GM18868 (cell line): Measurements from ENCODE around the gene ASTN2.
A peak's percentile ranks its signal among the peaks of the same experiment; 100 is the strongest.

ENCODE experiments used
- ATAC-seq: cut with Tn5 transposase; IDR thresholded peaks from one replicate; pipeline ENCODE4 v1.9.1; 2021; ENCODE audit warnings: mild to moderate bottlenecking, moderate library complexity; ENCODE audit not compliant: unreplicated experiment

ASTN2 gene

DNA sequence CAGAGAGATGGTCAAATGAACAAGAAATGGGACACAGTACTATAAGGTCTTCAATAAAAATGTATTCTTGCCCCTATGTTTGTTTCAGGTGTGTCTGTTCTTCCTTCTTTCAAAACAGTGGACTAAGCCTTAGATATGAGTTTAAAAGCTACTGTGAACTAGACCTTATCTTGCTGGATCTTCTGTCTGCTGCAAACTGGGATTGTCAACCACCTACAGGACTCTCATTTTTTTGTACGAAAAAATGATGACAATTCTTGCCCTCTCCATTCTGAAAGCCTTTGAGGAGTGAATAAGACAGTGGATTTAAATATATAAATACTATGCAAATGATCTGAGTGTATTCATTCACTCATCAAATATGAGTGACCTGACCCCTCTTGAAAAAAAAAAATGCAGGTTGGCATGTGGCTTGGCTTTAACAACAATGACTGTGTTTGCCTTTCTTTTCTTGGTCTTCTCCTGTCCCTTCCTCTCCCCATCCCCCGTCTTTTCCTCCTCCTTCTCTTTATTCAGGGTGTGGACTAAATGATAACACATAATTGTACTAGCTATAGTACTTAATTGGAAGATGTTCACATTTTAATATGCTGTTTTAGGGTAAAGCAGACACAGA lies 963.2 kb downstream of the ASTN2 start:
- no peak for ATAC-seq

DNA sequence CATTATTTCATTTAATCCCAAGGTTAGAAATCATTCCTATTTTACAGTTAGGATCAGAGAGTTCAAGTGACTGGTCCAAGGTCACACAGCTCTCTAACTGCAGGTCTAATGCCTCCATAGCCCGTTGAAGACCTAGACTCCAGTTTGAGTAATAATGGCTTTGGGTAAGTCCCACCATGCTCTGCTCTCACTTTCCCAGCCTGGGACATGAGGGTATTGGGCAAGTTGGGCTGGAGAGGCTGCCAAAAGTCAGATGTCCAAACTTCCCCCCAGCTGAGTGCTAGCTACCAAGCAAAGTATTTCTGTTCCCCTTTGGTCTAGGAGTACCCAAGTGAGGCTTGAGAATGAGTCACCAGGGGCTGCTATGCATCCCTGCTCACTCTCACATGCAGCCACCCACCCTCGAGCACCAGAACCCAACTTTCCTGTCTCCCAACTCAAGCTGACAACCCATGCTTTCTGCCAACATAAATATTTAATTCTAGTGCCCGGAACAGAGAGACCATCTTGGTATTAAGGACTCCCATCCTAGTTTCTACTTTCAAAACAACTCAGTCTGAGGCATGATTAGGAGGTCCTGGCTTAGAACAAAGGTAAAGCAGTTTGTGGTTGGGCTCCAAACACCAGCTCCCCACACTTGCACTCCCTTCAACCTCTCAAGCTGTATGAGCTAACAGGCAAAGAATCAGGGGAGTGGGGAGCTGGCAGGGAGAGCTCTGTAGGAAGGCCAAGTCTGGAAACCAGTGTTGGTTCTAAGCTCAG lies 964.3 kb downstream of the ASTN2 start:
- peak; percentile 98 for ATAC-seq

DNA sequence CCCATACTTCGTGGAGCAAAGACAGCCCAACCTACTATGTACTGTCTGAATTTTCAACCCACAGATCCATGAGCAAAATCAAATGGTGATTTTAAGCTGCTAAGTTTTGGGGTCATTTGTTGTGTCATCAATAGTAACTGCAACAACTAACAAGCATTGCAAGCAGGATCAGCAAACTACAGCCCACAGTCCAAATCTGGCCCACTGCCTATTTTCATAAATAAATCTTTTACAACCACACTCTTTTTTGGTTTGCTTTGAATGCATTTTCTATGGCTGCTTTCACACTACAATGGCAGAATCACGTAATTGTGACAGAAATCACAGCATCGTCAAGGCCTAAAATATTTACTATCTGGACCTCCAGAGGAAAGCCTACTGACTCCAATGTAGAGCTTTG lies 964.9 kb downstream of the ASTN2 start:
- no peak for ATAC-seq

DNA sequence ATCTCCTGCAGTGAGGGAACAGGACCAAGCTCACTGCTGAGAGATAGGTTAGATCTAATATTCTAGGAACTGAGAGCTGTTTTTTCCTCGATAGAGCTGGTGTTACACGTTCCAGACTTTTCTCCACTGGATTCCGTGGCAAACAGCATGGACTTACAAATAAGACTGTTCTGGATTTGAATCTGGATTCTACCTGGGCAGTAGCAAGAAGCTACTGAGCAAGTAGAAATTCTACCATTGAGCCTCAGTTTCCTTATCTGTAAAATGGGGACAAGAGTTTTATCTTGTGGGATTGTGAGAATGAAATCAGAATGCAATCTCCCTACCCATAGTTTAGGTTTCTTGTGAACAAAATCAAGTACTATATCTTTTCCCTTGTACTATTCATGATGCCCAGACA lies 966.4 kb downstream of the ASTN2 start:
- ATAC-seq: no peak

DNA sequence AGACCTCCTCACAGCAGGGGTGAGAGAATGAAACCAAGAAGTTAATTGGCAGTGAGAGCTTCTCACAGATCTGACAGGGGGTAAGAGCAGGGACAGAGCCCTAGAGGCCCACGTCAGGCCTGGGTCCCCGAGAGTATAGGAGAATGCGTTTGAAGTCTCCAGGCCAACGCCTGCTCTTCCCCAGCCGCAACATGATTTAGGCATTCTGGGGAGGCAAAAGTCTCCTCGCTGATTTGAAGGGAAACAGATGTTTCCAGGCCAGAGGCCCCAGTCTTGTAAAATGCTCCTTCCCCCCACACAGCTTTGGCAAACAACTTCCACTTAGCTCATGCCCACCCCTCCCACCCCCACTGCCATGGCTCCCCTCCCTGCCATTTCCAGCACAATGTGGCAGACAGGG lies 966.9 kb downstream of the ASTN2 start:
- ATAC-seq: no peak

DNA sequence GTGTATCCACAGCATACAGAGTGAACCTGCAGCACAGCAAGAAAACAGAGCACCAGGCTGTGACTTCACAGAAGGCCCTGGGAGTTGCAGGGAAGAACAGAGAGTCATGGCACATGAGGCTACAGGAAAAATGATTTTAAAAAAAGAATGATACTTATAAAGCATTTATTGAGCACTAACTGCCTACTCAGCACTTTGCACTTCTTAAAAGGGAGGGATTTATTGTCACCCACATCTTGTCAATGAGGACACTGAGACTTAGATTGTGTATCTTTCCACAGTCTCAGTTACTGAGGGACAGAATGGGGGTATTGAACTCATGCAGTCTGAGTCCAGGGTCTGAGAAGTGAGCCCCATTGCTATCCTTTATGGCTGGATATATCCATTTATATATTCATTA lies 972.3 kb downstream of the ASTN2 start:
- ATAC-seq: no peak

- no peak for ATAC-seq
These were observed 977.2 kb downstream of the ASTN2 start for GRCh38 chr9:116437411-116438370.

DNA sequence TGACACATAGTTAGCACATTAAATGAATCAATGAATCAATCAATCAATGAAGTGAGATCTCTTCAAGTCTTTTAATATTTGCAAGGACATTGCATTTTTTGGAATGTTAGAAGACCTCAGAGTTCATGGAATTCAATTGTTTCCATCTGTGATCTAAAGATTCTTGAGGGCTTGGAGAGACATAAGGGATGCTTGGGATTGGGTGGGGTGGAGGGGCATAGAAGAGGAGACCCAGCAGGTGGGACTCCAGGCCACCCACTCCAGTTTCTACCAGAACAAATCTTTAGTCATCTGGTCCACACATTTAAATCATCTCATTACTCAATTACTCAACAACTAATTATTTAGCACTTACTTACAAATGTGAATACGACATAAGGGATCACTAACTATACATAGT lies 978.7 kb downstream of the ASTN2 start:
- no peak for ATAC-seq

DNA sequence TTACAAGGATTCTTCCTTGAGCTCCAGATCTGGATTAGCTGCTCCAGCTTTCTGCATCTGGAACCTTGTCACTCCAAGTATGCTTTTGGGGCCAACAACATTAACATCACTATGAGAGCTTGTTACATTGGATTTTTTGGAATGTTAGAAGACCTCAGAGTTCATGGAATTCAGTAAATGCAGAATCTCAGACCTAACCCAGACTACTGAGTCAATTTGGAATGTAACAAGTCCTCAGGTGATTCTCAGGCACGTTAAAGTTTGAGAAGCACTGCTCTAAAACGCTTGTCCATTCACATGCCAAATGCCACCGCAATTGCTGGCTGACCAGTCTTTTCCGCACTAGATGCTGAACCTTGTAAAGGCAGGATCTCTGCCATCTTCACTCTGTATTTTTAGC lies 979.2 kb downstream of the ASTN2 start:
- no peak for ATAC-seq

DNA sequence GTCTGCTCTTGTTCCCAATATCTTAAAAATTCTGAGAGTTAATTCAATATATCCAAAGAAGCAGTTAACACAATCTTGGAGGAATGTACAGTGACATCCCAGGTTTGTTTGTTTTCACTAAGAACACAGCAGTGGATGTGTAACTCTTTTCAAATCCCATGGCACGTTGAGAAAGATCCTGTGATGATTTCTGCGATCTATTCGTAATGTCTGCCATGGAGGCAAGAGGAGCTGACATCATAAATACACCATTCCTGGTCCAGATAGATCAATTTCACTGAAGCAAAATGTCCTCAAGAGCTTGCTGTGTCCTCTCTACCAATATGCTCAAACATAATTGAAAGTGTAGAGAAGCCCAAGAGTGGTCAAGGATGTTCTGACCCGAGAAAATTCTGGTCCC lies 980.5 kb downstream of the ASTN2 start:
- no peak for ATAC-seq

DNA sequence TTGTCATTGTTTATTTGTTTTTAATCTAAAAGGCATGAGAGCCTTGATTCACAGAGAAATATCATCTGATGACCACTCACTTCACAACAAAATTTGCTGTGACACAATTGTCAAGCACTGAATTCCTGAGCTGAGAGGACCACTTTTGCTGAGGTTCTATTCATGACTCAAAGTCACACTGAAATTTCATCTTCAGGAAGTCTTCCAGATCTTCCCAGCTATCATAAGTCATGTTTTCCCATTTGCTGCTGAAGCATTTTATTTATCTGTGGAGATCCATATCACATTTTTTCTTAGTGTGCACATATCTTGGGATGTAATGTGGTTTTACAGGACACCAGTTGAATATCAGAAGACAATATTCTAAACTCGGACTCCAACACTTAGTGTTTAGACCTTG lies 982.8 kb downstream of the ASTN2 start:
- ATAC-seq: no peak

DNA sequence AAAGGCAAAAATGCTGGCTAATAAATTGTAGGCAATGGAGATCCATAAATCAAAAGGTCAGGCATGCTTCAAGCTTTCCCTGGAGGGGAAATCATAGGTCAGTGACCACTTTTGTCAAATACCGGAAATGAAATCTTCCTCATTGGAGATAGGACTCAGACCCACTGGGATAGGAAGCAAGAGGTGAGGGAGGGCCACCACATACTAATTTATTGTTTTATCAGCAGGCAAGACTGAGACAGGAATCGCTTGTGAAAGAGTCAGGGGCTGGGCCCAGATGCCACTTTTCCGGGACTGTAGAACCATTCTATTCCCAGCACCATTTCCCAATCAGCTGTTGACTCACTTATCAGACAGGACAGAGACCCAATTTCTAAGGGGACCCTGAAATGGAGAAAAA lies 984.0 kb downstream of the ASTN2 start:
- ATAC-seq: no peak

- ATAC-seq: no peak
These were observed 989.6 kb downstream of the ASTN2 start for GRCh38 chr9:116425244-116425643.

GRCh38 chr9:116423149-116423548 lies 991.7 kb downstream of the ASTN2 start:
- no peak for ATAC-seq

- no peak for ATAC-seq
These were observed 992.5 kb downstream of the ASTN2 start for GRCh38 chr9:116422119-116422979.

DNA sequence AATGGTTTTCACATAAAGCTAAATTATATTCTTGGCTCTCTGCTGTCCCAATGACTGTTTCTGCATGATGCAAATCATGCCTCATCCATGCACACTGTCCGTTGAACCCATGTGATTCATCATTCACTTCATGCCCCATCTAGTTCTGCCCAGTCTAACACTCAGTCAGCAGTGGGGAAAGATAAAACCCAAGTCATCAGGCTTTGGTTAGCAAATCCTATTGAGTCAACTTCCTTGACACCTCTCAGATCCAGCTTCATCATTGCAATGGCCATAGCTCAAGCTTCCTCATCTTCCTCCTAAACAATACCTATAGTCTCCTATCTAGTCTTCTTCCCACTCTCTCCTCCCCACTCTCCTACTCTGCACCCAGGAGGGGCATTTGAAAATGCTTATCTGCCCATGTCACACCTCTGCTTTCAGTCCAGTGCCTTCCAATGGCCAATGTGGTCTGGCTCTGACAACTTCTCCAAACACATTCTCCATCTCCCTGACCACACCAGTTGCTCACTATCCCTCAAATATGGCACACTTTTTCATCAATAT lies 993.8 kb downstream of the ASTN2 start:
- no peak for ATAC-seq

- ATAC-seq: no peak
These were observed 995.7 kb downstream of the ASTN2 start for GRCh38 chr9:116419181-116419580.

GRCh38 chr9:116417464-116417863 lies 997.4 kb downstream of the ASTN2 start:
- no peak for ATAC-seq

GRCh38 chr9:116416421-116416820 lies 998.4 kb downstream of the ASTN2 start:
- ATAC-seq: no peak

DNA sequence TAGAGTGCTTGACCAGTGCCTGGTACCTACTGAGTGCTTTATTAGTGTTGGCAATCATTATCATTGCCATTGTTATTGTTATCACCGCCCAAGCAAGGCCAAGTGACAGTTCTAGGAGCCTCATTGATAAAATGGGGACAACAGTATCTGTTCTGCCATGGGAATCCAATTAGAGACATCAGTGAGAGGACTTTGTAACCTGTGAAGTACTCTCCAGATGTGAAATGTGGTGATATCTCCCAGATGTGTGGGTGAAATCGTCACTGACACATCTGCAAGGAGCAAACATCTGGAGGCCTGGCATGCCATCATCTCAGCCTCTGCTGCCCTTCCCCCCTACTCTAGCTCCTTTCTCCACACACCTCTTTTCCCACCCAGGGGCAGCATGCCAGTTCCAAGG lies 1000.5 kb downstream of the ASTN2 start:
- ATAC-seq: no peak
